HG03159 (cell line): Measurements from ENCODE around the gene NAA16.
"Not testable (repeated sequence)": the region's sequence is repeated elsewhere in the genome, so short reads cannot be mapped to it uniquely, and the experiment has no call there.

Experiments
- ATAC-seq: cut with Tn5 transposase; IDR thresholded peaks from one replicate; pipeline ENCODE4 v1.9.1; 2021; ENCODE audit warnings: mild to moderate bottlenecking, moderate library complexity; ENCODE audit not compliant: unreplicated experiment

The NAA16 gene

GRCh38 chr13:41352935-41353840 lies 42.1 kb downstream of the NAA16 start:
- no peak for ATAC-seq

DNA sequence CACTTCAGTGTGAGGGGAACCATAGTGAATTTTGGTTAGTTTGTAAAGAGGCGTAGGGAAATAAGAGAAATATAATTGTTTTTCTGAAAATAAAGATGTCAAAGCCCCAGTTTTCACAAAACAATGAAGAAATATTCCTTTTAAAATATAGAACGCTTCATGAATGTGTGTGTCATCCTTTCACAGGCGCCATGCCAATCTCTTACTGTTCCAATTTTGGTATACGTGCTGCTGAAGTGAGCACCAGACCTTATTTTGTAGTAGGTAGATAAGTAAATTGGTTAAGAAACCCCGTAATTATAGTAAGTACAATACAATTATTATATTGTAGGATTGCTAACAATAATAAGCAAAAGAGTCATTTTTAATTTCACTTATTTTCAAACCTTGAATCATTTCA lies 43.3 kb downstream of the NAA16 start:
- no peak for ATAC-seq

- not testable (repeated sequence) for ATAC-seq
These were observed 45.2 kb downstream of the NAA16 start for GRCh38 chr13:41356385-41356648.

DNA sequence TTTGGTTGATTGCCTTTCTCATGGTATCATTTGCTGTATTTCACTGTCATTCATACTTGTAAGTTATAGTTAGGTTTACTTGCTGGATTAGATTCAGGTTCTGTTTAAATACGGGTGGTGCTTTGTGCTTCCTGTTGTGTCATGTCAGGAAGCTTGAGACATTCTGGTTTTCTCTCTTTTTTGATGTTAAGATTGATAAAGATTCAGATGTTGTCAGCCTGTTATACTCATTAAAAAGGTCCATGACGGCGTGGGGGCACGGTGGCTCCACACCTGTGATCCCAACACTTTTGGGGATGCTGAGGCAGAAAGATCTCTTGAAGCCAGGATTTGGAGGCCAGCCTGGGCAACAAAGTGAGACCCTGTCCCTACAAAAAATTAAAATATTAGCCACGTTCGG lies 45.7 kb downstream of the NAA16 start:
- no peak for ATAC-seq

DNA sequence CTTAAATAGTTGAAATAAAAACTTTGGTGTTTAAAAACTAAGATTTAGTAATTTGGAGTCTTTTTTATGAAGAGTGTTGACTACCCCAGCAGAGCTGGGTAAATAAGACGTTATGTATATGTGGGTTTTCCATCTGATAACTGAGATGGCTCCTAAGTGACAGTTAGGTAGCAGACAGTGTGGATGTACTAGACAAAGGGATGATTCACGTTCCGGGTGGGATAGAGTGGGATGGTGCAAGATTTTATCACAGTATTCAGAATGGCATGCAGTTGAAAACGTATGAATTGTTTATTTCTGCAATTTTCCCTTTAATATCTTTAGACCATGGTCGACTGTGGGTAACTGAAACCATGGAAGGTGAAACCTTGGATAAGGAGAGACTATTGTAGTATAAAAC lies 50.4 kb downstream of the NAA16 start:
- ATAC-seq = no peak

DNA sequence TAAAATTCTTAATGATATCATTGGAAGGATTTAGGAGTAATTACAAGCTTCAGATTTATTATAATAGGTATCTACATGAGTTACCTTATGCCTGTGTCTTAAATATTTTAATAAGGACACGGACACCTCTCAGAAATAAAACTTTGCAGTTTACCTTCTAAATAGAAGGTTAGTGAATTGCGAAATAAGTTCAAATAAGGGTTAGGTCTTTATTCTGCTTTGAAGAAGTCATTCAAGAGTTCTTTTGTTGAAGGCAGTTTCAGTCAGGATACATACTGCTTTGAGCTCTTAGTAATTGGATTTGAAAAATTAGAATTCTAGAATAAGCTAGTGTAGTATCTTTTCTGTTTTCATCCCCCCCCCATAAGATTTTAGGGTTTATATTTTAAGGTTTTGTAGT lies 53.0 kb downstream of the NAA16 start:
- ATAC-seq = no peak

DNA sequence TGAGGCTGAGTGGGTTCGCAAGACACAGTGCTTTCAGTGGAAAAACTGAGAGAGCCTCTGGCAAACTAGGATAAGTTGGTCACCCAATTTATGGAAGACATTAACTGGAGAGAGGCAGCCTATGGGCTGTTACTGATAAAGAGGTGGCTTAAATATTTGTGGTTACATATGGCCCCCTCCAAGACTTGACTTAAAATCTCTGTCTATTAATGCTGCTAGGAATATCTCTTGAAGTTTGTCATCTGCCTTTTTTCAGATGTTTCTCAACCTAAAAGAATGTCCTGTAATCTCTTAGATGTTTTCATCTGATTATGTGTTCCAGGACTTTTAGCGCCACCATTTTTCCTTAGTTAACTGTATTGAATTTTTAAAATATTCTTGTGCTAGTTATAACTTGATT lies 54.6 kb downstream of the NAA16 start:
- ATAC-seq = no peak

GRCh38 chr13:41370736-41371135 lies 59.7 kb downstream of the NAA16 start:
- ATAC-seq = no peak

GRCh38 chr13:41377446-41377845 lies 66.4 kb downstream of the NAA16 start:
- no peak for ATAC-seq

- ATAC-seq = no peak
These were observed 71.4 kb downstream of the NAA16 start for GRCh38 chr13:41382431-41382830.

GRCh38 chr13:41383386-41383785 lies 72.3 kb downstream of the NAA16 start:
- no peak for ATAC-seq

DNA sequence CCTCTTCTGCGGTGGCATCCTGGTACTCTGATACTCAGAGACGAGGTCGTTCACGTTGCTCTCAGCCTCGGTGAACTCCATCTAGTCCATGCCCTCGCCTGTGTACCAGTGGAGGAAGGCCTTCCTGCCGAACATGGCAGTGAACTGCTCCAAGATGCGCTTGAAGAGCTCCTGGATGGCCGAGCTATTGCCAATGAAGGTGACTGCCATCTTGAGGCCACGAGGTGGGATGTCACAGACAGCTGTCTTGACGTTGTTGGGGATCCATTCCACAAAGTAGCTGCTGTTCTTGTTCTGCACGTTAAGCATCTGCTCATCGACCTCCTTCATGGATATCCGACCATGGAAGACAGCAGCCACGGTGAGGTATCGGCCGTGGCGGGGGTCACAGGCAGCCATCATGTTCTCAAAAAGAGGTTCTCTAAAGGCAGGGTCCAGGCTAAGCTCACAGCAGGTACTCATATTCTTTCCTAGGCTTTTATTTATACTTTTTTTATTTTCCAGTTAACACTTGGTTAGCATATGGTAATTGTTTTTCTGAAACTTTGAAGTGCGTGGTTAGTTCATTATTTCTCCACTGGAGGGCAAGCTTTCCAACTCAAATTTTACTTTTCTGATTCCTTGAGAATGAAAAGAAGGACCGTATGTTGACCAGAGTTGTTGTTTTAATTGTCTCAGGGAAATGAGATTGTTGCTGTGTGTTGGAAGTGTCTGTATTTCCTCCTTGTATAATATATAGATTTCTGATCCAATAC lies 73.9 kb downstream of the NAA16 start:
- no peak for ATAC-seq

- ATAC-seq = no peak
These were observed 75.1 kb downstream of the NAA16 start for GRCh38 chr13:41386211-41386610.

DNA sequence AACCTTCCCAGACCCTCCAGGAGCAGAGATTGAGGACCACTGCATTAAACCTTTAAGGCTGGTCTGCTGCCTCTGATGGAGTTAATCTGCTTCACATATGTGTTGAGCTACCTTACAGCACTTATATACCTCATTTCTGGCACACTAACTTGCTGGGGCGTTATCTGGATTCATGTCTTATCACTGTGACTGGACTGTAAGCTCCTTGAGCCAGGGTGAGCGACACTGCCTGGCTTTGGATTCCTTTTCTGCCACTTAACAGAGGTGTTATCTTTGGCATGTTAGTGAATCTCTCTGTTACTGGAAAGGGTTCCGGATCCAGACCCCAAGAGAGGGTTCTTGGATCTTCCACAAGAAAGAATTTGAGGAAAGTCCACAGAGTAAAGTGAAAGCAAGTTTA lies 76.5 kb downstream of the NAA16 start:
- no peak for ATAC-seq

DNA sequence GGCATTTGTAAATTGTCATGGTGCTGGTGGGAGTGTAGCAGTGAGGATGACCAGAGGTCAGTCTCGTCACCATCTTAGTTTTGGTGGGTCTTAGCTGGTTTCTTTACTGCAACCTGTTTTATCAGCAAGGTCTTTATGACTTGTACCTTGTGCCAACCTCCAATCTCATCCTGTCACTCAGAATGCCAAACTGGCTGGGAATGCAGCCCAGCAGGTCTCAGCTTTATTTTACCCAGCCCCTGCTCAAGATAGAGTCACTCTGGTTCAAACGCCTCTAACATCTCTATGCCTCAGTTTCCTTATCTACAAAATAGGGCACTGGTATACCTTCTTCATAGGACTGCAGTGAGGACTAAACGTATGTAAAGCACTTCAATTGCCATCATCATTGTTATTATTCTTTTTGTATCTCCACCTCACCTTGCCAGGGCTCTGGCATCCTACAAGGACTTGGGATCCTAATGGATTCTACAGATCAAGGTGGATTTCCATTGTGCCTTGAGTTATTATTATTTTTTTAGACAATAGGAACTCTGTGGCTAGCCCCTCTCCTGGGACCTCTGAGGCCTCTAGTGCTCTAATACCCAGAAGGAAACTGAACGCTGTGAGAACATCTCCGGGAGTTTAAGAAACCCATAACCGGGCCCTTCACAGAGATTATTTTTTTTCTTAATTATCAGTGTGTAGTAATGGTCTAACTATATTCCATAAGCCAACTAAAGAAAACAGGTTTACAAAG lies 77.2 kb downstream of the NAA16 start:
- ATAC-seq = no peak

- no peak for ATAC-seq
These were observed 78.5 kb downstream of the NAA16 start for GRCh38 chr13:41389580-41389979.

DNA sequence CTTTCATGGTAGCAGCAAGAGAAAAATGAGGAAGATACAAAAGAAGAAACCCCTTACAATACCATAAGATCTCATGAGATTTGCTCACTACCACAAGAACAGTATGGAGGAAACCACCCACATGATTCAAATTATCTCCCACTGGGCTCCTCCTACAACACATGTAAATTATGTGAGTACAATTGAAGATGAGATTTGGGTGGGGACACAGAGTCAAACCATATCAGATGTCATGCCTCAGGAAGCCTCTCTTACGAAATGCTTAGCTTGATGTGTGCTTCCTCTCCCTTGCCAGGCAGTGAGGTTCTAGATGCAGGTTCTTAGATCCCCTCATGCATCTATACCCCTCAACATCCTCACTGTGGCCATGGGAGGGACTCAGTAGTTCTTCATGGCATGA lies 83.1 kb downstream of the NAA16 start:
- ATAC-seq = no peak

DNA sequence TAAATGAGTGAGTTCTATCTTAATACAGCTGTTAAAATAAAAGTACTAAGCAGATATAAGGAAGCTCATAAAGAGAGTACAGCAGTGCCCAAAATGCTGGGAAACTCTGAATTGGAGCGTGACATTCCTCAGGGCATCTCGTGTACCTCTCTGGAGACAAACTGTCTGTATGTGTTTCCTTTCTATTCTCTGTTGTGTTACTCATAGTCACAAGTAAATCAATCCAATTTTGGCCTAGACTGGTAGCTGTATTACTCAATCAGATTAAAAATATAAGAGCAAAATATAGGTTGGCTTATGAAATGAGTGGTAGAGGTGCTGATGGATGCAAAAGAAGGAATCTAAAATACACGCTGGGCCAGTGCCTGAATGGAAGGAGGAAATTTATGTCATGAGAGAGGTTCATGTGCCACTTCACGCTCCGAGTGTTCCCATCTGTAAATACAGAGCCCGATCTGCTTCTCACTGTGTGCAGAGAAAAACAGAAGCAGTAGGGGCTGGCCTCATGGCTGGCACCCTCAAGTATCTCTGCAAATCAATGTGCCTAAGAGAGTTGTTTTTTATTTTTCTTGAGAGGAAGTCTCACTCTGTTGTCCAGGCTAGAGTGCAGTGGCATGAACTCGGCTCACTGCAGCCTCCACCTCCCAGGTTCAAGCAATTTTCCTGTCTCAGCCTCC lies 87.6 kb downstream of the NAA16 start:
- ATAC-seq = no peak

DNA sequence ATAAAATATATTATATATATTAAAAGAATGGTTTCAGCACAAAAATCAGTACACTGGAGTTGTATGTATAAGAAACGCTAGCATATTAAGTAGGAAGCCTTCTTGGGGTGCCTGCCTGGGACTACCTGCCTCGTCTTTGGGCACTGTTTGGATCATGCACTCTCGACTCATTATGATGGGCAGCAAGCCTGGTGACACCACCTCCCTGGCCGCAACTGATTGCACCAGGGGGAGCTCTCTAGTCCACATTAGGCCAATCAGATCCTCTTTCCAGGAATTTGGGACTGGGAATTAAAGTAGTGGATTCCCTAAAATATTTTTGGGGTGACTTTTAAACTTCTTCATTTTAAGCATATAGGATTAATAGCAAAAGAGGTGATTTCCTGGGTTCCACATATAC lies 90.3 kb downstream of the NAA16 start:
- ATAC-seq = no peak

GRCh38 chr13:41402691-41403511 lies 91.8 kb downstream of the NAA16 start:
- ATAC-seq = no peak
